Panc1 (cell line): ENCODE data around the gene ROBO4.

ENCODE experiments used
- CTCF ChIP-seq: fragments of 450-650 bp; IDR thresholded peaks from 2 replicates; pipeline ENCODE4 v1.5.1; 2017; ENCODE audit warnings: mild to moderate bottlenecking
- POLR2AphosphoS5 ChIP-seq: IDR thresholded peaks from 2 replicates; pipeline ENCODE4 v1.6.1; 2012; ENCODE audit warnings: mild to moderate bottlenecking, low read depth, low read length, moderate library complexity
- SIN3A ChIP-seq: IDR thresholded peaks from 2 replicates; pipeline ENCODE4 v1.6.1; 2012; ENCODE audit warnings: low read depth, mild to moderate bottlenecking, low read length, moderate library complexity, borderline replicate concordance; ENCODE audit not compliant: insufficient read depth
- TCF7L2 ChIP-seq: IDR thresholded peaks from 2 replicates; pipeline ENCODE4 v1.6.1; 2011; ENCODE audit warnings: mild to moderate bottlenecking, low read depth, low read length, inconsistent platforms

GRCh38 chr11:124837491-124837856 lies 60.2 kb downstream of the ROBO4 start:
- TF ChIP-seq POLR2AphosphoS5 (no peak), CTCF (peak; percentile 82), TCF7L2 (no peak), SIN3A (no peak)
